RWPE1 (cell line): Measurements from ENCODE around the gene BRSK1.

ENCODE experiments used
- CTCF ChIA-PET: fragments of 350-600 bp; sonication (Branson Sonifier 250); formaldehyde crosslinking; extraction: SDS; loops from one replicate; lab custom pipeline; 2021; lab: Yijun Ruan, JAX
- POLR2A ChIA-PET: fragments of 400-600 bp; formaldehyde crosslinking; extraction: SDS; loops from one replicate; lab custom pipeline; 2020; ENCODE audit warnings: antibody characterized with exemption; ENCODE audit not compliant: low non-redundant PET; lab: Yijun Ruan, JAX
- DNase-seq: peaks from one replicate; pipeline ENCODE4 v3.0.0; 2012; ENCODE audit warnings: low spot score
- H3K27ac ChIP-seq: fragments of 450-650 bp; 2 replicates; pipeline ENCODE4 v1.5.1; 2017
- TF ChIP-seq, protein P1 (sequence below): fragments of 450-650 bp; conservative IDR thresholded peaks from 2 replicates; pipeline ENCODE4 v1.5.1; 2017; ENCODE audit warnings: low read depth, mild to moderate bottlenecking

BRSK1 gene

DNA sequence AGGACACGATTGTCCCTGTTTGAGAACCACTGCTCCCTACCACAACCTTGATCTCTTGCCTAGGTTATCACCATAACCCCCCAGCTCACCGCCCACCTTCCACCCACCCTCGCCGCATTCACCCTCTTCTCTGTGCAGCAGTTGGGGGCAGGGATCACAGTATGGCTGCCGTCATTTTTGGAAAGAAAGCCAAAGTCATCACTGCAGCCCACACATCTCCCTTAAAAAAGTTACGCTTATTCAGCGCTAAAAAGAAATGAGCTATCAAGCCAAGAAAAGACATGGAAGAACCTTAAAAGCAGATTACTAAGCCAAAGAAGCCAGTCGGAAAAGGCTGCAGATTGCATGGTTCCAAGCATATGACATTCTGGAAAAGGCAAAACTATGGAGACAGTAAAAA lies 14.5 kb upstream of the BRSK1 start:
- no peak for DNase-seq
- POLR2A ChIA-PET, result no interaction called here
- peak overlapping the region; percentile 3; the same call in 1 of the 2 replicates for H3K27ac ChIP-seq
- CTCF ChIA-PET, result interaction anchor here (0.6 kb wide), 1 partner anchor 9 kb away, joined by 3 read pairs; no protein-coding TSS in a partner anchor
- TF ChIP-seq, protein P1, sequence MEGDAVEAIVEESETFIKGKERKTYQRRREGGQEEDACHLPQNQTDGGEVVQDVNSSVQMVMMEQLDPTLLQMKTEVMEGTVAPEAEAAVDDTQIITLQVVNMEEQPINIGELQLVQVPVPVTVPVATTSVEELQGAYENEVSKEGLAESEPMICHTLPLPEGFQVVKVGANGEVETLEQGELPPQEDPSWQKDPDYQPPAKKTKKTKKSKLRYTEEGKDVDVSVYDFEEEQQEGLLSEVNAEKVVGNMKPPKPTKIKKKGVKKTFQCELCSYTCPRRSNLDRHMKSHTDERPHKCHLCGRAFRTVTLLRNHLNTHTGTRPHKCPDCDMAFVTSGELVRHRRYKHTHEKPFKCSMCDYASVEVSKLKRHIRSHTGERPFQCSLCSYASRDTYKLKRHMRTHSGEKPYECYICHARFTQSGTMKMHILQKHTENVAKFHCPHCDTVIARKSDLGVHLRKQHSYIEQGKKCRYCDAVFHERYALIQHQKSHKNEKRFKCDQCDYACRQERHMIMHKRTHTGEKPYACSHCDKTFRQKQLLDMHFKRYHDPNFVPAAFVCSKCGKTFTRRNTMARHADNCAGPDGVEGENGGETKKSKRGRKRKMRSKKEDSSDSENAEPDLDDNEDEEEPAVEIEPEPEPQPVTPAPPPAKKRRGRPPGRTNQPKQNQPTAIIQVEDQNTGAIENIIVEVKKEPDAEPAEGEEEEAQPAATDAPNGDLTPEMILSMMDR, result no peak

DNA sequence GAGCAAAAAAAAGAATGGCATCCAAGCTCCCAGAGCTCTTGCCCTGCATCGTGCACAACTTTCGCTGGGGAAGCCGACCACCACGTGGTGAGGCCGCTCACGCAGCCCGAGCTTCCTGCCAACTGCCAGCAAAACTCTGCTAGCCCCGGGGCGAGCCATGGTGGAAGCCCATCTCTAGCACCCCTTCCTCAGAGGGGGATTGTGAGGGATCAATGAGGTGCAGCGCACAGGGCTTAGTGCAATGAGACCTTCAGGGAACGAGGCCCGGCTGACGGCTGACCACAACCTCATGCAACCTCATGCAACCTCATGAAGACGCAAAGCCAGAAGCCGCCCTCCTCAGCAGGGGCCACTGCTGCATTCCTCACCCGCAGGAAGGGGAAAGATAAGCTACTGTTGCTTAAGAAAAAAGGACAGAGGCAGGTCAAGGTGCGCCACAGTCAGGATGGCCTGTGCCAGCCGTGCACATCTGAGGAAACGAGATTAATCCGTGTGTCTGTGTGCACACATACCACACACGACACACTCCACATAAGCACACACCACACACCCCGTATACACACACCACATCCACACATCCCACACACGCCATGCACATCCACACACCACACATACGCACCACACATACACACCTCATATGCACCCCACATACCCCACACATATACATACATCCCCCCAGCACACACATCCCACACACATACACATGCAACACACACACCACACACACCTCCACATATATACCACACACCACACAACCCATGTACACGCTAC lies 13.4 kb upstream of the BRSK1 start:
- TF ChIP-seq, protein P1, result no peak
- H3K27ac ChIP-seq, result no peak overlapping the region
- CTCF ChIA-PET, result no interaction called here
- DNase-seq, result no peak
- POLR2A ChIA-PET, result no interaction called here

DNA sequence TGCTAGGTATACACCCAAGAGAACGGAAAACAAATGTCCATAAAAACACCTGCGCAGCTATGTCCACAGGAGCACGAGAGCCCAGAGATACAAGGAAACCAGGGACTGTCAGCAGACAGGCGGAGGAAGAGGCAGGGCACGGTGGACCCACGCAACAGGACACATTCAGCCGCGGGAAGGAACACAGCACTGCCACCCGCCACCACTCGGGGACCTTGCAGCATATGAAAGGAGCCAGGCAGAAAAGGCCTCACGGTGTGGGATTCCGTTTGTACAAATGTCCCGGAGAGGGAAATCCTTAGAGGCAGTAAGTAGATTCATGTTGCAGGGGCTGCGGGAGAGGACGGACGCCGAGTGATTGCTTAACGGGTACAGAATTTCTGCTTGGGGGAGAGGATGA lies 11.7 kb upstream of the BRSK1 start:
- ChIA-PET POLR2A (no interaction called here), CTCF (interaction anchor here (0.6 kb wide), 1 partner anchor 137 kb away, joined by 3 read pairs; no protein-coding TSS in a partner anchor)
- DNase-seq, result no peak
- H3K27ac ChIP-seq, result no peak overlapping the region
- TF ChIP-seq, protein P1, result no peak

DNA sequence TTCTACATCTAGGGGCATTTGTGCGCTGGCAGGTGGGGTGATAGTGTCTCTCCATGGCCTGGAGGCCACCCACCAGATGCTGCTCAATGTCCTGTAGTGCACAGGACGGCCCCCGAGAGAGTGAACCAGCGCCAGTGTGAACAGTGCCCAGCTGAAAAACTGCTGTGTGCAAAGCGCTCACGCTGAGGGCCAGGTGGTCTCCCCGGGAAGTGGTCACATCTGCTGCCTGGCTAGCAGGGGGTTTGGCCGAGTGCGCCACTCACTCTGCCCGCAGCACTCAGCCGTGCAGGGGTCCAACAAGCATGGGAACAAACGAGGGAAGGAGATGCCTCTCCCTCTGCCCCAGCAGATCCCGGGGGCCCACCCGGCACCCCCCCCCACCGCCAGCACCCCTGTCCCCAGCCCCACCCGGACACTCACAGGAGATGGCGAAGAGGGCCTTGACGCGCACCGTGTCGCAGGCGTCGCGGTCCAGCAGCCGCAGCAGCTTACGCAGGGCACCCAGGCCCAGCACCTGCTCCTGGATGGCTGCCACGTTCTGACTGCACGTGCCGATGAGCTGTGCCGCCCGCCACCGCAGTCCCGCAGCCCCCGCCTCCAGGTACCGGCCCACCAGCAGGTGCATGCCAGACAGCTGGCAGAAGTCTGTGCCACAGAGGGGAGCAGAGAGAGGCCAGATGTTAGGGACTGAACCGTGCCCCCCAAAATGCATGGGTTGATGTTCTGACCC lies 9.7 kb upstream of the BRSK1 start:
- ChIA-PET CTCF (no interaction called here), POLR2A (no interaction called here)
- TF ChIP-seq, protein P1, result no peak
- no peak overlapping the region for H3K27ac ChIP-seq
- DNase-seq, result no peak

DNA sequence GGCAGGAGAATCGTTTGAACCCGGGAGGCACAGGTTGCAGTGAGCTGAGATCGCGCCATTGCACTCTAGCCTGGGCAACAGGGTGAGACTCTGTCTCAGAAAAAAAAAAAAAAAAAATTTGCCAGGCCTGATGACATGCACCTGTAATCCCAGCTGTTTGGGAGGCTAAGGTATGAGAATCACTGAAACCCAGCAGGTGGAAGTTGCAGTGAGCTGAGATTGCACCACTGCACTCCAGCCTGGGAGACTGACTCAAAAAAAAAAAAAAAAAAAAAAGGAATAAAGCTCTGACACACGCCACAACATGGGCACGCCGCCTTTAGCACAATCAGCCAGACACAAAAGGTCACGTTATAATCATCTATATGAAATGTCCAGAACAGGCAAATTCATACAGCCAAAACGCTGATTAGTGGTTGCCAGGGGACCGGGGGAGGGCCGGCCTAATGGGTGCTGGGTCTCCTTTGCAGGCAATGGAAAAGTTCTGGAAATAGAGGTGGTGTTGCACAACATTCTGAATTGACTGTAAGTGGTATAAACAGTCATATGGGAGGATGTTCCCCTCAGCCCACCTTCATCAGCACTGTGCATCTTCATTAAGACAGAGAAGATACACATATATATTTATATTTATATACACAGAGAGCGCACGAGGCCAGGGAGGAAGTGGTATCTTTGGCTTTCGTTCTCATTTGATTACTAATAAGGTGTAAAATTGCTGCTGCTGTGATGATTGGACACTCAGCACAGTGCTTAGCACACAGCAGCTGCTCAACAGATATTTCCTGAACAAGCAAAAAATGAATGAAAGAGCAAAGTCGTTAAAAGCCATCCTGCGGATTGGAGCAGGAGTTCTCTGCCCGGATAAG lies 7.7 kb upstream of the BRSK1 start:
- TF ChIP-seq, protein P1, result no peak
- ChIA-PET CTCF (interaction anchor here (0.6 to 1.7 kb wide), 2 partner anchors 16 to 55 kb away, joined by 5 read pairs; no protein-coding TSS in a partner anchor), POLR2A (interaction anchor here (0.7 kb wide), 1 partner anchor 187 kb away, joined by 6 read pairs; no protein-coding TSS in a partner anchor)
- H3K27ac ChIP-seq, result peak overlapping the region; percentile 2; the same call in 1 of the 2 replicates
- DNase-seq, result no peak
